ENCODE results near the gene CCDC80.

The CCDC80 gene

DNA sequence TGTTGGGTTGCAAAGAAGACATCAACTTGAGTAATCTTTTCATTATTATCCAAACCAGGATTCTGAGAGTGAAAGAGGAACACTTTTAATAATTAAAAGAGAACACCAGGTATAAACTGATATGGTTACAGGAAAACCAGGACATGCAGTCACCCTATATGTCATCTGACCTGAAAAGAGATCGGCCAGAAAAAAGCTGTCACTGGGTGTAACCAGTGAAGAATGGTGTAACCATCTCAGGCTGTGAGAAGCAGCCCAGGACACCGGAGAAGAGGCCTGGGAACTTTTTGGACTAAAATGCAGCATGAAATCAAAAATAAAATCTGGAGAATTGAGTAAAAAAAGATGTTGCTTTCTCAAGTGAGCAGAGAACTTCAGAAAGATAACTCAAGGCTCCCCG, 10.1 kb upstream of the CCDC80 start:
- no peak for DNase-seq (ENCODE audit: low read depth)
- TF ChIP-seq, protein P1, sequence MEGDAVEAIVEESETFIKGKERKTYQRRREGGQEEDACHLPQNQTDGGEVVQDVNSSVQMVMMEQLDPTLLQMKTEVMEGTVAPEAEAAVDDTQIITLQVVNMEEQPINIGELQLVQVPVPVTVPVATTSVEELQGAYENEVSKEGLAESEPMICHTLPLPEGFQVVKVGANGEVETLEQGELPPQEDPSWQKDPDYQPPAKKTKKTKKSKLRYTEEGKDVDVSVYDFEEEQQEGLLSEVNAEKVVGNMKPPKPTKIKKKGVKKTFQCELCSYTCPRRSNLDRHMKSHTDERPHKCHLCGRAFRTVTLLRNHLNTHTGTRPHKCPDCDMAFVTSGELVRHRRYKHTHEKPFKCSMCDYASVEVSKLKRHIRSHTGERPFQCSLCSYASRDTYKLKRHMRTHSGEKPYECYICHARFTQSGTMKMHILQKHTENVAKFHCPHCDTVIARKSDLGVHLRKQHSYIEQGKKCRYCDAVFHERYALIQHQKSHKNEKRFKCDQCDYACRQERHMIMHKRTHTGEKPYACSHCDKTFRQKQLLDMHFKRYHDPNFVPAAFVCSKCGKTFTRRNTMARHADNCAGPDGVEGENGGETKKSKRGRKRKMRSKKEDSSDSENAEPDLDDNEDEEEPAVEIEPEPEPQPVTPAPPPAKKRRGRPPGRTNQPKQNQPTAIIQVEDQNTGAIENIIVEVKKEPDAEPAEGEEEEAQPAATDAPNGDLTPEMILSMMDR (IDR thresholded peaks at IDR 0.05; ENCODE audit: control insufficient read depth, insufficient read depth, low read depth, low read length, missing control alignments), result no peak
- H3K4me3 ChIP-seq (ENCODE audit: control insufficient read depth, low read depth, low read length), result no peak overlapping the region

DNA sequence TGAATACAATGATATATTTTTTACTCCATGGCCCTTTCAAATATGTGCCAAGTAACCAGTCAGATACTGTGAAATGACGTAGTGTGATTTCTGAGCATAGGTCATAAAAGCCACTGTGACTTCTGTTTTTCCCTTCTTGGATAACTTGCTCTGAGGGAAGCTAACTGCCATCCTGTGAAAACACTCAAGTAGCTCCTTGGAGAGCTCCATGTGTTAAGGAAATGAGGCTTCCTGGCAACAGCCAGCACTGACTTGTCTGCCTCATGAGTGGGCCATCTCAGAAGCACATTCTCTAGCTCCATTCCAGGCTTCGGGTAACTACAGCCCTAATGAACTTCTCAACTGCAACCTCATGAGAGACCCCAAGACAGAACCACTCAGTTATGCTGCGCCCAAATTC, 9.5 kb upstream of the CCDC80 start:
- DNase-seq (ENCODE audit: low read depth), result no peak

DNA sequence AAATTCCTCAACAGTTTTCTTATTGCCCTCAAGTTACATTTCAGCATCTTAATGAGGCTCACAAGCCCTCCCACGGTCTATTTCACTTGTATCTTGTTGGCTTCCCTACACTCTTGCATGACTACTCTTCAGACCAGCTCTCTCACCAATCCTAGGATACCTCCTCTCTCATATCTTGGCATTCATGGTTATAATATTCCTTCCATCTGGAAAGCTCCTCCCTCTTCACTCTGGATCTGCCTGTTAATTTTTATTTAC, 8.5 kb upstream of the CCDC80 start:
- peak; percentile 98 for DNase-seq (ENCODE audit: low read depth)
- TF ChIP-seq, protein P1 (IDR thresholded peaks at IDR 0.05; ENCODE audit: control insufficient read depth, insufficient read depth, low read depth, low read length, missing control alignments), result no peak
- no peak overlapping the region for H3K4me3 ChIP-seq (ENCODE audit: control insufficient read depth, low read depth, low read length)

More for the DNA sequence above, 9.5 kb upstream of the CCDC80 start:
- TF ChIP-seq, protein P1 (IDR thresholded peaks at IDR 0.05; ENCODE audit: control insufficient read depth, insufficient read depth, low read depth, low read length, missing control alignments), result no peak
- H3K4me3 ChIP-seq (ENCODE audit: control insufficient read depth, low read depth, low read length), result no peak overlapping the region

DNA sequence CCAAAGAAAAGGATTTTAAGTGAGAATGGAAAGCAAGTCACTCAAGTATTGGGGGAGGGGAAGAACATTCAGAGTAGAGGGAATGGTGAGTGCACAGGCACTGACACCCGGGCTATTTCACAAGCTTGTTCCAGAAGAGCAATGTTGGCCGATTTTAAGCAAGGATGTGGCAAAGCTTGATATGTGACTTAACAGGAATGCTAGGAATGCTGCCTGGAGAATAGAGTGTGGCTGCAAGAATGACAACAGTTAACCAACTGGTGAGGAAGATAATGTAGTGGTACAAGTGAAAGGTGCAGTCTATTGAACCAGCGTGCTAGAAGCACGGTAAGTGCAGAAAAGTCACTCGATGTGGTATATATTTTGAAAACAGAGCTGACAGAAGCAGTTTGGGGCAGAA, 6.2 kb upstream of the CCDC80 start:
- TF ChIP-seq, protein P1 (IDR thresholded peaks at IDR 0.05; ENCODE audit: control insufficient read depth, insufficient read depth, low read depth, low read length, missing control alignments), result no peak
- no peak overlapping the region for H3K4me3 ChIP-seq (ENCODE audit: control insufficient read depth, low read depth, low read length)
- DNase-seq (ENCODE audit: low read depth), result peak; percentile 78

DNA sequence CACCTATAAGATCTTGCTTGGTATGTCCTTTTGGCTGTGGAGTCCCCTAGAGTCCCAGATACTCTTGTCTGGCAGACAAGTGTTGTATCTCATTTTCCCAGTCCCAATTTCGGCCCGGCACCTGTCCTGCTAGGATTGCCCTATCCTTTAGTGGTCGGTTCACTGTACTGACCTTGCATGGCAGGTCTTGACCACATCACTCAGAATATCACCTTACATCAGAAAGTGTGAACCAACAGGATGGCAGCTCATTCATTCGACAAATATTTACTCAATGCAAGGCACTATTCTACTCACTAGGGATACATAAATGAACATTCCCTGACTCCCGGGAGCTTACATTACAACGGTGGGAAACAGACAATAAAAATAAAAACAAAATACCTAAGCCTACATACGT, 5.7 kb upstream of the CCDC80 start:
- H3K4me3 ChIP-seq (ENCODE audit: control insufficient read depth, low read depth, low read length), result no peak overlapping the region
- no peak for DNase-seq (ENCODE audit: low read depth)
- TF ChIP-seq, protein P1 (IDR thresholded peaks at IDR 0.05; ENCODE audit: control insufficient read depth, insufficient read depth, low read depth, low read length, missing control alignments), result no peak

DNA sequence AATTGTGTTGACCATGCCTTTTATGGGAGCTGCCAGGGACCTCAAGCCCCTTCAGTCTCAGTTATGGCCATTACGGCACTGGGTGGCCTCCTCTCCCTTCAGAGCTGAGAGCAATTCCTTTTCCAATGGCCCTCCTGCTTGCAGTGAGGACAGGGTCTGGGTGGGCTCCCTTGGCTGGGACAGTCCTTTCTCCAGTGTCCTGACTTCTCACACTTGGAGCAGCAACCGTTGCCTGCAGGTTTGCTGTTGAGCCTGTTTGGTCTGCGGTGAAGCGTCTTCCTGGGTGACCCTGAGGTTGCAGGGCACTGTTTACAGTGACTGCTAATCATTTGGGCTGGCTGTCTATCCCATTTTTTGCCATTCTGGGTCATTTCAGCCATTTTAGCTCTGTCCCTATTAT, 3.5 kb upstream of the CCDC80 start:
- TF ChIP-seq, protein P1 (IDR thresholded peaks at IDR 0.05; ENCODE audit: control insufficient read depth, insufficient read depth, low read depth, low read length, missing control alignments), result no peak
- no peak overlapping the region for H3K4me3 ChIP-seq (ENCODE audit: control insufficient read depth, low read depth, low read length)
- DNase-seq (ENCODE audit: low read depth), result no peak

DNA sequence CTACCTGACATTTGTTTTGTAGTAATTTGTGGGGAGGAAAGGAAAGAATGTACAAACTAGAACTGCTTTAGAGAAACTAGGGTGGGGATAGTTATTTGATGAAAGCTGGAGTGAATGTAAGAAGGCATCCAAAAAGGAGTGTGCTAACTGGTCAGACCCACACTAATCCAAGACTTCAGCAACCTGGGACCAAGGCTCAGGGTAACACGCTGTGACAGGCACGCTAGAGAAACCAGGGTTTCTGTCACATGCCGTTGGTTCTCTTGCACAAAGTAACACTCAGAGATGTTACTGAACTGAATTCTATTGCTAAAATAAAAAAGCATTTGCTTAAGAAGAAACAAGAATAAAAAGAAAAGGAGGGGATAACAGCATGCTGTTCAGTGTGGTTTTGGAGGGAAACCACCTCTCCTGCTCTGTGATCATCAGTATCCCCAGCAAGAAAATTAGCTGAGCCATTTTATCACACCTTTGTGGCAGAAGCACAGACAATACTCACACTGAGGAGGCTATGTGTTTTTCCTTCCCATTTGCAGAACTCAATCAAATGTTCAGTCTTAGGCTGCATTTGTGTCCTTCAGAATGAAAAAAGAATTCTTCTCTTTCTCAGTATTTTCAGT, 2.8 kb upstream of the CCDC80 start:
- TF ChIP-seq, protein P1 (IDR thresholded peaks at IDR 0.05; ENCODE audit: control insufficient read depth, insufficient read depth, low read depth, low read length, missing control alignments), result no peak
- no peak overlapping the region for H3K4me3 ChIP-seq (ENCODE audit: control insufficient read depth, low read depth, low read length)
- DNase-seq (ENCODE audit: low read depth), result no peak
